Bronchial epithelial cell (primary cell): Measurements from ENCODE around the gene CDK14. TPM values are rescaled to one million over a fixed set of nuclear protein-coding genes. Genes with fewer than 3 reads are reported as not detected.

Experiments
- DNase-seq: peaks from one replicate; pipeline ENCODE4 v3.0.0-alpha.2; 2010; ENCODE audit warnings: low read depth
- FAIRE-seq: peaks from 2 replicates; lab custom pipeline; 2011; peaks lifted over from hg19 to GRCh38; lab: Jason Lieb, UNC
- H3K27me3 ChIP-seq: 2 replicates; pipeline ENCODE4 v1.5.1; 2011; ENCODE audit warnings: low read length; ENCODE audit not compliant: control insufficient read depth, insufficient read depth
- H3K36me3 ChIP-seq: 2 replicates; pipeline ENCODE4 v1.5.1; 2011; ENCODE audit warnings: low read length; ENCODE audit not compliant: control insufficient read depth, insufficient read depth
- H3K4me3 ChIP-seq: 2 replicates; pipeline ENCODE4 v1.5.1; 2011; ENCODE audit warnings: mild to moderate bottlenecking, low read depth, low read length, control low read depth
- total RNA-seq: library from RNA; depleted of rRNA; stranded (reverse); fragments of >200 nt; gene quantifications from 2 replicates; pipeline ENCODE4 v1.2.1, GENCODE V29; 2014
- TF ChIP-seq, protein P1 (sequence below): IDR thresholded peaks from 2 replicates; pipeline ENCODE4 v1.5.1; 2011; ENCODE audit warnings: mild to moderate bottlenecking, moderate library complexity, low read length, control low read depth, inconsistent platforms; ENCODE audit not compliant: insufficient read depth, severe bottlenecking

Gene CDK14
- total RNA-seq, 1 donor from 2014 or later: 8.7 TPM

DNA sequence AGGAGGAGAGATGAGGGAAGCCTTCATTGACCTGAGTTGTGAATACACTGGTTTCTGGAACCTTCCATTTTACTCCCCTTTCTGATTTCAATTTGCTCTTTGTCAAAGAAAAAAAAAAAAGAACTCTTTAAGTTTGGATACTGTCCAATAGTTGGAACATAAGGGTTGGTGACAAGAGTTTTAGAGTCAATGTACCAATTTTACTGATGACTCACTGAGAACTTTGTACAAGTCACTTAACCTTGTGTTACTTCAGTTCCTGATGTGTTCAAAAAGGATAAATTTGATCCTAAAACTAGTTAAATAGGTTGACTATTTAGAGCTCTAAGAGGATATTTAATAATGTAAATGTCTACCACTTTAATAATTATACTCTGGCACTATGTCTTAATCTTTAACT lies 4.1 kb upstream of the CDK14 start:
- no peak for FAIRE-seq
- Histone ChIP-seq H3K4me3 (no peak overlapping the region), H3K36me3 (no peaks in the 10 kb centered on the region), H3K27me3 (no peaks in the 10 kb centered on the region)
- TF ChIP-seq, protein P1, sequence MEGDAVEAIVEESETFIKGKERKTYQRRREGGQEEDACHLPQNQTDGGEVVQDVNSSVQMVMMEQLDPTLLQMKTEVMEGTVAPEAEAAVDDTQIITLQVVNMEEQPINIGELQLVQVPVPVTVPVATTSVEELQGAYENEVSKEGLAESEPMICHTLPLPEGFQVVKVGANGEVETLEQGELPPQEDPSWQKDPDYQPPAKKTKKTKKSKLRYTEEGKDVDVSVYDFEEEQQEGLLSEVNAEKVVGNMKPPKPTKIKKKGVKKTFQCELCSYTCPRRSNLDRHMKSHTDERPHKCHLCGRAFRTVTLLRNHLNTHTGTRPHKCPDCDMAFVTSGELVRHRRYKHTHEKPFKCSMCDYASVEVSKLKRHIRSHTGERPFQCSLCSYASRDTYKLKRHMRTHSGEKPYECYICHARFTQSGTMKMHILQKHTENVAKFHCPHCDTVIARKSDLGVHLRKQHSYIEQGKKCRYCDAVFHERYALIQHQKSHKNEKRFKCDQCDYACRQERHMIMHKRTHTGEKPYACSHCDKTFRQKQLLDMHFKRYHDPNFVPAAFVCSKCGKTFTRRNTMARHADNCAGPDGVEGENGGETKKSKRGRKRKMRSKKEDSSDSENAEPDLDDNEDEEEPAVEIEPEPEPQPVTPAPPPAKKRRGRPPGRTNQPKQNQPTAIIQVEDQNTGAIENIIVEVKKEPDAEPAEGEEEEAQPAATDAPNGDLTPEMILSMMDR: no peak
- DNase-seq: no peak

DNA sequence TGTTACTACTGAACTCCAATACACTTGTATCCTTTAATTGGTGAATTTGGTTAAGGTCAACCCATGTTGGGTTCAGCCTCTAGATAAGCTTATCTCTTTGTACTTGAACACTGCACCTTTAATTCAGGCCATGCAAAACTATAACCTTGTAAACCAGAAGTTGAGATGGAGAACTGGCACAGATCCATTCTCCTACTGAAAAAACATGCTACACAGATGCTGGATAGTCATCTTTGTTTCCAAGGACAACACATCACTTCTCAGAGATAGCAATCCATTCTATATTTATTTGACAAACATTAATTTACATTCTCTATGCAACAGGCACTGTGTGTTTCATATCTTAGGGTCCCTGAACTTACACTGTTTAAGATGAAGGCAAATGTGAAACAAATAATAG lies 2.9 kb upstream of the CDK14 start:
- H3K36me3 ChIP-seq: no peaks in the 10 kb centered on the region
- FAIRE-seq: no peak
- no peaks in the 10 kb centered on the region for H3K27me3 ChIP-seq
- TF ChIP-seq, protein P1: no peak
- no peak for DNase-seq
- no peak overlapping the region for H3K4me3 ChIP-seq

DNA sequence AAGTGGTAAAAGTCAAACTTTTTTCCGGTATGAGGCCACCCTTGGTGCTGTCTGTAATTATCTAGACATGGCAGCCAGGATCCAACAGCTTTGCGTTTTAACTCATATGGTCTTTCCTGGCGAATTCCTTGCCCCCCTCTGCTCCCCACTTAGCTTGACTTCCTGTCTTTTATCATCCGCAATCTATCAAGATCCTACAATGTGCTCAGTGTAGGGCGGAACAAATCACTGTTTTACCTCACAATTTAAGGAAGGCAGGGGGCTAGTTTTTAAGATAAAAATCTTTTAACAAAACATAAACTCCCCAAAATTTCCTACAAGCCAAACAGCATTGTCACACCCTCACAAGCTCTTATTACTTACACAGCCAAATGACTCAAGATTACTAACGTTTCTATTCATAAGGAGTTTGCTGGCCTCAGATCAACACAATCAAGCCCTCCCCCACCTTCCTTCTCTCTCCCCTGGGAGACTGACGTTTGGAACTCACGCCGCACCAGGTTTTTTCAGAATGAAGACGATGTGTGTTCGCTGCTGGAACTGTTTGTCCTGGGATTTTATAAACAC lies 1.3 kb upstream of the CDK14 start:
- TF ChIP-seq, protein P1: no peak
- no peaks in the 10 kb centered on the region for H3K36me3 ChIP-seq
- H3K27me3 ChIP-seq: no peaks in the 10 kb centered on the region
- DNase-seq: peak; percentile 97
- peak overlapping the region; percentile 72 for H3K4me3 ChIP-seq
- FAIRE-seq: no peak

DNA sequence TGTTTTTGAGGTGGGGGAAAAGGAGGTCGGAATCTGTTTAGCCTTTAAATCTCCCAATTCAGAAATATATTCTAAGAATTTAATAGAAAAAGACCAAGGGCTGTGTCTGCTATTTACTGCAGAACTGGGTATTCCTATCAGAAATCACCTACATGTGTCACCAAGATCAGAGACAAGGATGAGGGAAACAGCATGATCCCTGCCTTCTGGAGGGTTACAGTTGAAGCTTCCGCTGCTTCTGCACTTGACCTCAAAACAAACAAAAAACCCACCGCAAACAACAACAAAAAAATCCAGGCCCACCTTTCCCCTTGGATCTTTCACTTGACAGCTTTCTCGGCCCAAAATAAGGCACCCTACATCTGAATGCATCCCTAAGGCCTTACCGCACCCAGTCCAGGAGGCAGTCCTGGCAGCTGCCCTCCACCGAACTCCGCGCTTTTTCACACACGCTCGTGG lies 750 bp upstream of the CDK14 start:
- no peak for DNase-seq
- Histone ChIP-seq H3K27me3 (no peaks in the 10 kb centered on the region), H3K36me3 (no peaks in the 10 kb centered on the region), H3K4me3 (peak overlapping the region; percentile 72)
- TF ChIP-seq, protein P1: no peak
- FAIRE-seq: no peak

DNA sequence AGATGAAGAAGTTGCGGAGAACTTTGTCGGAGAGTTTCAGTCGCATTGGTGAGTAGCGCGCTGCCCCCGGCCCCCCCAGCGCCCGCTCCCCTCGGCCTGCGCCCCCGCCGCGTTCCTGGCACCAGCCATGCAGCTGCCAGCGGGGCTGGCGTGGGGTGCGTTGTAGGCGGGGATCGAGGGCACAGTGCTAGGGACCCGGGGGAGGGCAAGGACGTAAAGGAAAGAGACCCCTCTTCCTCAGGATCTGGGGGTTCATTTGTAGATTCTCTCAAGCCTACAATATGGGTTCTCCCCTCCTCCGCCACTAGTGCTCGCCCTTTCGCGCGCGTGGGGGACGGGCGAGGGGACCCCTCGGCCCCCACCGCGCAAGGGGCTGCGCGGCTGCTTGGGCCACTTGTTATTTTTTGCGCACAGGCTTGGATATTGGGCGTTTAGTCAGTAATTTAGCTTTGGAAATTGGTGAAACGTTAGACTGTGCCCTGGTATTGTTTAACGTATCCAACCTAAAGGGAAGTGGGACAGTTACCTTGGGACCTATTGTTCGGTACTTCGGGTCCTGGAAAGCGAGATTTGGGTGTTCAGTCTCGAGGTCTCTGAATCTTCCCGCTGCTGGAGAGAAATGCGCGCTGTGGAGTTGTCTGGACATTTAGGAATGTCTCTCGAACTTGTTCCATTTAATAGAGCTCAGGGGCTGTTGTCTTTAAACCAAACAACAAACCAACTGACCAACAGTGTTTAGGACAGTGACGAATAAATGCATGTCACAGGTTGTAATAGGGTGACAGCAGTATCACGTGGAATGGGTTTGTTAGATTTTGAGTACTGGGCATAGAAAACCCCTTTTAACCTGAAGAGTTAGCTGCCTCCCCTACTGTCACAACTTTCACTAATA lies 796 bp downstream of the CDK14 start:
- peak; percentile 29 for DNase-seq

More for the DNA sequence above, 796 bp downstream of the CDK14 start:
- no peaks in the 10 kb centered on the region for H3K36me3 ChIP-seq
- H3K4me3 ChIP-seq: peak overlapping the region; percentile 72
- no peak for FAIRE-seq
- TF ChIP-seq, protein P1: no peak
- H3K27me3 ChIP-seq: no peaks in the 10 kb centered on the region
